ENCODE data around the gene CDC42BPA.

- TF ChIP-seq ELK1 (IDR thresholded peaks at IDR 0.05; ENCODE audit: low read depth, low read length), result no peak
- TF ChIP-seq KDM1A (IDR thresholded peaks at IDR 0.05; ENCODE audit: low read depth), result no peak
- no peak for TF ChIP-seq CTCF (IDR thresholded peaks at IDR 0.05)
- TF ChIP-seq POLR2A (IDR thresholded peaks at IDR 0.05; ENCODE audit: low read length), result no peak
- TF ChIP-seq CBX8 (IDR thresholded peaks at IDR 0.05), result no peak
- TF ChIP-seq MAX (IDR thresholded peaks at IDR 0.05), result no peak
- TF ChIP-seq RAD21 (conservative IDR thresholded peaks at IDR 0.05 in 1 of 2, IDR thresholded peaks at IDR 0.05 in 1 of 2), result no peak
- no peak for TF ChIP-seq HOXB5 (CRISPR knock-in tag; IDR thresholded peaks at IDR 0.05)
- no peak for TF ChIP-seq RNF2 (IDR thresholded peaks at IDR 0.05; ENCODE audit: borderline replicate concordance, low read depth)
- TF ChIP-seq MYC (IDR thresholded peaks at IDR 0.05; ENCODE audit: borderline replicate concordance, low read length), result no peak
- TF ChIP-seq TP53 (CRISPR knock-in tag; IDR thresholded peaks at IDR 0.05), result no peak
Measured at GRCh38 chr1:227136210-227136820, 182.0 kb downstream of the CDC42BPA start.
